Activated CD4-positive, alpha-beta memory T cell treated with anti-CD3 and anti-CD28 coated beads, Interleukin-2, amount 10 ng/mL, durations not matched to agents 7 days and 5 days (primary cell): ENCODE measurements around the gene MARS1. TPM values are rescaled to one million over a fixed set of nuclear protein-coding genes. Genes with fewer than 3 reads are reported as not detected.

Experiments
- CTCF ChIA-PET: fragments of 350-600 bp; sonication (Branson Sonifier 250); formaldehyde crosslinking; loops from one replicate; lab custom pipeline; 2021; ENCODE audit warnings: antibody characterized with exemption, inconsistent platforms; lab: Charles Lee
- POLR2A ChIA-PET: fragments of 350-600 bp; sonication (Branson Sonifier 250); formaldehyde crosslinking; loops from one replicate; lab custom pipeline; 2021; ENCODE audit warnings: antibody characterized with exemption; lab: Charles Lee
- DNase-seq: peaks from one replicate; pipeline ENCODE4 v3.0.0-alpha.2; 2020
- H3K27ac Mint-ChIP-seq: one replicate; pipeline ENCODE4 v1.8.0; 2021; ENCODE audit warnings: mild to moderate bottlenecking, mixed read lengths
- H3K27me3 Mint-ChIP-seq: one replicate; pipeline ENCODE4 v1.8.0; 2021; ENCODE audit warnings: mixed read lengths
- H3K36me3 Mint-ChIP-seq: one replicate; pipeline ENCODE4 v1.8.0; 2021; ENCODE audit warnings: low read depth, mixed read lengths
- H3K4me1 Mint-ChIP-seq: one replicate; pipeline ENCODE4 v1.8.0; 2021; ENCODE audit warnings: mixed read lengths
- H3K4me3 Mint-ChIP-seq: one replicate; pipeline ENCODE4 v1.8.0; 2021; ENCODE audit warnings: mild to moderate bottlenecking, mixed read lengths
- H3K9me3 Mint-ChIP-seq: one replicate; pipeline ENCODE4 v1.8.0; 2021; ENCODE audit warnings: mixed read lengths
- total RNA-seq, 2 experiments: library from RNA; stranded (reverse); gene quantifications; one replicate each; pipeline ENCODE4 v1.2.3, GENCODE V29; 2021

MARS1 gene
- total RNA-seq, 2 experiments from 2014 or later = 262 to 282 TPM

GRCh38 chr12:57475271-57476161 lies 12.4 kb upstream of the MARS1 start:
- CTCF ChIA-PET = interaction anchor here (1.0 to 15.2 kb wide), 7 partner anchors 13 to 190 kb away, joined by 3 to 204 read pairs (median 7); partner anchors contain the start of genes GLI1 and MARS1
- POLR2A ChIA-PET = interaction anchor here (0.9 to 7.9 kb wide), 9 partner anchors 10 to 71 kb away, joined by 3 to 72 read pairs (median 7); partner anchors contain the start of genes DCTN2, DDIT3 and GLI1
- H3K27ac Mint-ChIP-seq = peak overlapping the region; percentile 100
- H3K36me3 Mint-ChIP-seq = peaks cover 71% of the 10 kb centered on the region
- peaks cover 50% of the 10 kb centered on the region for H3K4me1 Mint-ChIP-seq
- peak overlapping the region; percentile 89 for H3K4me3 Mint-ChIP-seq
- H3K9me3 Mint-ChIP-seq = no peaks in the 10 kb centered on the region
- DNase-seq = no peak
- no peaks in the 10 kb centered on the region for H3K27me3 Mint-ChIP-seq

DNA sequence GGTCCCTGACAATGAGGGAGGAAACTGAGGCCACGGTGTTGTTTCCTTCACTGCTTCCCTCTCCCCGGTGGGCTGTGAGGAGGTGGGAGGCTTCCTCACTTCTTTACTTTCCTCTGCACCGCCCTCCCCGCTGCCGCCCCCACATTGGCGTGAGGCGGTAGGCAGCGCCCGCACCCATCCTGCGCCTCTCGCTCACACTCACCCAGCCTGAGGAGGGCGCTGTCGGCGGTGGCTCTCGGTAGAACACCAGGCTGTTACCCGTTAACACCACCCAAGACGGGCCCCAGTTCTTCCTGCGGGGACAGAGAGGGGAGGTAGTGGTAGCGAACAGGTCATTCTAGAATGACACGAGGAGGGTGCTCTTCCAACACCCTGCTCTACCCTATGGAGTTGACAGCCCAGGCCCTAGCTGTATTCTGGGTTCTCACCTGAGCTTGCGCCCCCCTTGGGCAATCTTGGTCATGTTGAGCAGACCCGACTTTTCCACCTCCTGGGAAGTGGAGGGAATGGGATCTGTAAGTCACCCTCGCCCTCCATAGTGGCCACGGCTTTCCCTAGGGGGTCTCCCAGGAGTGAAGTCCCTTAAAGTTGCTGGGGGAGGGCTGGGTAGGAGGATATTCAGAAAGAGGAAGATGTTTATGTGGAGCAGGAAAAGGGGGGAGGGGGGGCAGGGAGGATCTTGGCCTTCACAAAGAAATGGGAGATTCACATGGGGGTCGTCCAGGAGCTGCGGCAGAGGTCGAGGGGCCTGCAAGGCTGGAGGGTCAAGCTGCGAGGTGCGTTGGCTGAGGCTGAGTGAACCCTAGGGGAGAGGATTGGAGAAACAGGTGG lies 11.5 kb upstream of the MARS1 start:
- Mint-ChIP-seq H3K27ac (peak overlapping the region; percentile 100), H3K4me1 (peaks cover 57% of the 10 kb centered on the region), H3K36me3 (peaks cover 71% of the 10 kb centered on the region)

GRCh38 chr12:57476993-57477709 lies 10.7 kb upstream of the MARS1 start:
- CTCF ChIA-PET = interaction anchor here (0.7 to 15.2 kb wide), 15 partner anchors 9 to 263 kb away, joined by 3 to 204 read pairs (median 5); partner anchors contain the start of genes GLI1, INHBE and MARS1
- POLR2A ChIA-PET = interaction anchor here (0.6 to 7.9 kb wide), 14 partner anchors 11 to 421 kb away, joined by 3 to 72 read pairs (median 4); partner anchors contain the start of genes DDIT3, GLI1, MARS1 and NEMP1
- H3K27me3 Mint-ChIP-seq = no peaks in the 10 kb centered on the region
- peaks cover 69% of the 10 kb centered on the region for H3K36me3 Mint-ChIP-seq
- H3K4me1 Mint-ChIP-seq = peaks cover 62% of the 10 kb centered on the region
- H3K27ac Mint-ChIP-seq = peak overlapping the region; percentile 100
- H3K9me3 Mint-ChIP-seq = no peaks in the 10 kb centered on the region
- H3K4me3 Mint-ChIP-seq = peak overlapping the region; percentile 89
- DNase-seq = no peak

More for the DNA sequence above, 11.5 kb upstream of the MARS1 start:
- ChIA-PET CTCF (interaction anchor here (0.6 to 15.2 kb wide), 15 partner anchors 8 to 262 kb away, joined by 3 to 204 read pairs (median 5); partner anchors contain the start of genes GLI1, INHBE and MARS1), POLR2A (interaction anchor here (0.9 to 7.9 kb wide), 11 partner anchors 10 to 420 kb away, joined by 3 to 72 read pairs (median 5); partner anchors contain the start of genes DDIT3, GLI1 and MARS1)
- peak overlapping the region; percentile 89 for H3K4me3 Mint-ChIP-seq
- H3K27me3 Mint-ChIP-seq = no peaks in the 10 kb centered on the region
- H3K9me3 Mint-ChIP-seq = no peaks in the 10 kb centered on the region
- DNase-seq = peak; percentile 86

- CTCF ChIA-PET = interaction anchor here (0.8 to 15.2 kb wide), 7 partner anchors 10 to 48 kb away, joined by 4 to 204 read pairs (median 7); partner anchors contain the start of genes GLI1 and MARS1
- Mint-ChIP-seq H3K4me1 (peaks cover 59% of the 10 kb centered on the region), H3K4me3 (peak overlapping the region; percentile 89), H3K36me3 (peaks cover 61% of the 10 kb centered on the region), H3K9me3 (no peaks in the 10 kb centered on the region), H3K27ac (peak overlapping the region; percentile 100), H3K27me3 (no peaks in the 10 kb centered on the region)
- peak; percentile 62 for DNase-seq
- POLR2A ChIA-PET = interaction anchor here (0.6 to 7.9 kb wide), 15 partner anchors 11 to 399 kb away, joined by 3 to 72 read pairs (median 5); partner anchors contain the start of genes DDIT3, GLI1, MARS1 and NEMP1
Measured at GRCh38 chr12:57477710-57478681, 9.9 kb upstream of the MARS1 start.

DNA sequence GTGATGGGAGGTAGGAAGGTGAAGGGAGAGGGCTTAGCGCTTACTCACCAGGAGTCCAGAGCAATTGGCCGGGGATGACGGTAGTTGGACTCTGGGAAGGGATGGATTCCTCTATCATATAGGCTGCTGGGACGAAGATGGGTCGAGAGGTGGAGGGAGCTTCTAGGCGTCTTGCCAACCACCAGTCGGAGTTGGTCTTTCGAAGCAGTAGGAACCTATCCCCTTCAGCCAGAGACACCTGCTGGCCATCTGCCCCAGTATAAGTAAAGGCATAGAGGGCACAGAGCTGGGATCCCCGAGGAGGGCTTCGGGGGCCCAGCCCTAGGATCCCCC lies 8.9 kb upstream of the MARS1 start:
- peaks cover 54% of the 10 kb centered on the region for H3K36me3 Mint-ChIP-seq
- no peak for DNase-seq
- H3K9me3 Mint-ChIP-seq = no peaks in the 10 kb centered on the region
- H3K27me3 Mint-ChIP-seq = no peaks in the 10 kb centered on the region
- peak overlapping the region; percentile 100 for H3K27ac Mint-ChIP-seq
- H3K4me1 Mint-ChIP-seq = peaks cover 58% of the 10 kb centered on the region
- H3K4me3 Mint-ChIP-seq = peak overlapping the region; percentile 89
- ChIA-PET CTCF (interaction anchor here (1.0 to 15.2 kb wide), 2 partner anchors 17 to 26 kb away, joined by 4 to 204 read pairs; partner anchors contain the start of gene GLI1), POLR2A (interaction anchor here (0.9 to 7.9 kb wide), 8 partner anchors 10 to 304 kb away, joined by 3 to 72 read pairs (median 9); partner anchors contain the start of genes DCTN2, DDIT3, GLI1 and MARS1)

DNA sequence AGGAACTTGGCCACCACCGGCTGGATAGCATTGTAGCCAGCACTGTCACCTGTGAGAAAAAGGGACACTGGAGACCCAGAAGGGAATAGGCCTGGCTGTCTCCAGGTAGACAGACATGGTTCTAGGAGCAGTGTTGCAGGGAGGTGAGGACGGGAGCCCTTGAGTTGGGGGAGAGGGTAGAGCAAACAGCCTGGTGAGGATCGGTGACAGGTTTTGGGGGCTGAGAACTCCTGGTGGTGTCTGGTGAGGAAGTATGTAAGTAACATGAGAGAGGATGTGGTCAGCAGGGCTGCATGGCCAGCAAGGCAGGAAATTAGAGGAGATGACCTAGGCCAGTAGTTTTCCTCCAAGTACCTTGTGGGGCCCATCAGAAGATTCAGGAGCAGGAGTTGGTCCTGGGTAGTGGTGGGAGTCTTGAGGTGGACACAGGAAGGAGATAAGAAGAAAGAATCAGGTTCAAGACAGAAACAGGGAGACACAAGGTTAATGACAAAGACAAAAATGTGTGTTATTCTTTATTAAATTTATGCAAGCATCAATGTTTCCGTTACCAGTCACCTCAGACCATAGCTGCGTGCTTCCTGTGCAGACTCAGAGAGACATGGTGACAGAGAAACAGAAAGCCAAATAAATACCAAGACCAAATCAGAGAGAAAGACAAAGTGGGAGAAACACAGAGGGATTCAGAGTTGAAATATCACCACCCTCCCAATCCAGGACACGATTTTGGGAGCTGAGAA lies 8.3 kb upstream of the MARS1 start, which contains the start of gene ARHGAP9:
TSS of gene ARHGAP9 (minus strand) at position 491 of the 740 bp plus-strand sequence. CDS start at position 31, 460 bp downstream.
- Mint-ChIP-seq H3K4me1 (peaks cover 53% of the 10 kb centered on the region), H3K27me3 (no peaks in the 10 kb centered on the region), H3K4me3 (peak within 1 kb of the TSS; percentile 89), H3K9me3 (no peaks in the 10 kb centered on the region), H3K36me3 (peaks cover 48% of the 10 kb centered on the region), H3K27ac (peak within 1 kb of the TSS; percentile 100)
- POLR2A ChIA-PET = interaction anchor here (0.6 to 7.9 kb wide), 17 partner anchors 9 to 833 kb away, joined by 3 to 72 read pairs (median 4); partner anchors contain the start of genes DCTN2, DDIT3, GLI1 and MARS1
- CTCF ChIA-PET = interaction anchor here (0.8 to 15.2 kb wide), 5 partner anchors 18 to 105 kb away, joined by 3 to 204 read pairs (median 3); partner anchors contain the start of genes GLI1 and INHBC
- peak; percentile 73 for DNase-seq

DNA sequence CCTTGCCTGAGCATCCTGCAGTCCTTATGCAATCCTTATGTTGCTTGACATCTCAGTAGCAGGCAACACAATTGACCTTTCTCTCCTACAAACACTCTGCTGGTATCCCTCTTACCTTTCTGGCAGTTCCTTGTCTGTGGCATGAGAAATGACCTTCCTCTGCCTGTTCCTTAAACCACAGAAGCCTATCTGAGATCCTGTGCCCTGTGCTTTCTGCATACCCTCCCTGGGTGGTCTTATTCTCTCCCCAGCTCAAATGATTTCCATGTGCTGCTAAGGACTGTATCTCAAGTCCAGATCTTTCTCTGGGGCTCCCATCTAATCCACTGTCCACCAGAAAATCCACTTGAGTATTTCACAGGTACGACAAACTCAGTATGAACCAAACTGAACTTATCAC lies 6.2 kb upstream of the MARS1 start:
- no peaks in the 10 kb centered on the region for H3K27me3 Mint-ChIP-seq
- no peak overlapping the region for H3K4me3 Mint-ChIP-seq
- peak overlapping the region; percentile 55 for H3K27ac Mint-ChIP-seq
- no peaks in the 10 kb centered on the region for H3K9me3 Mint-ChIP-seq
- peaks cover 36% of the 10 kb centered on the region for H3K36me3 Mint-ChIP-seq
- ChIA-PET CTCF (interaction anchor here (15.2 kb wide), 1 partner anchor 20 kb away, joined by 204 read pairs; the partner anchor contains the start of gene GLI1), POLR2A (no interaction called here)
- peaks cover 42% of the 10 kb centered on the region for H3K4me1 Mint-ChIP-seq
- DNase-seq = no peak

GRCh38 chr12:57483466-57483865 lies 4.4 kb upstream of the MARS1 start:
- Mint-ChIP-seq H3K9me3 (no peaks in the 10 kb centered on the region), H3K4me3 (no peak overlapping the region), H3K27ac (no peak overlapping the region), H3K27me3 (no peaks in the 10 kb centered on the region), H3K4me1 (peaks cover 46% of the 10 kb centered on the region), H3K36me3 (peaks cover 25% of the 10 kb centered on the region)
- POLR2A ChIA-PET = no interaction called here
- CTCF ChIA-PET = no interaction called here
- DNase-seq = no peak

DNA sequence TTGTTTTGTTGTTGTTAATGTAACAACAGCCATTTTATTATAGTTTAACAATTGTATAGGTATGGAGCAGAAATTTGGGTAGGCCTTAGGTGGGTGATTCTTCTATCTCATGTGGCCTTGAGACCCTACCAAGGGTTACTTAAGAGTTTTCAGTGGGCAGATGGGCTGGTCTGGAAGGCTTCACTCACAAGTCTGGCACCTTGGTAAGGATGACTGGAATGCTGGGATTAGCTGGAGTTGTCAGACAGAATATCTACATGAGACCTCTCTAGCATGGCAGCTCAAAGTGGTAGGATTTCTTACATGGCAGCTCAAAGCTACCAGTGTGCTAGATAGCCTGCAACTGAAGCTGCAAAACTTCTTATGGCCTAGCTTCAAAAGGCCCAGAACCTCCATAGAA lies 2.2 kb upstream of the MARS1 start:
- Mint-ChIP-seq H3K27ac (no peak overlapping the region), H3K9me3 (no peaks in the 10 kb centered on the region), H3K36me3 (peaks cover 36% of the 10 kb centered on the region), H3K4me1 (peaks cover 42% of the 10 kb centered on the region), H3K4me3 (no peak overlapping the region), H3K27me3 (no peaks in the 10 kb centered on the region)
- no peak for DNase-seq
- CTCF ChIA-PET = interaction anchor here (3.5 to 5.5 kb wide), 2 partner anchors 9 to 26 kb away, joined by 16 to 42 read pairs; partner anchors contain the start of gene GLI1
- POLR2A ChIA-PET = interaction anchor here (6.9 kb wide), 1 partner anchor 7 kb away, joined by 47 read pairs; the partner anchor contains the start of gene ARHGAP9
